Nephron (organoid): Measurements from ENCODE around the gene HAUS7.

Source experiments
- H3K27ac Mint-ChIP-seq, 3 experiments: 2 replicates each; pipeline ENCODE4 v1.8.0; 2020; ENCODE audit warnings: mixed read lengths in 3 of 3, mild to moderate bottlenecking in 2 of 3, moderate library complexity in 1 of 3
- H3K27me3 Mint-ChIP-seq: 2 replicates; pipeline ENCODE4 v1.8.0; 2021; ENCODE audit warnings: low read depth, mild to moderate bottlenecking, moderate library complexity, mixed read lengths
- H3K36me3 Mint-ChIP-seq: 2 replicates; pipeline ENCODE4 v1.8.0; 2020; ENCODE audit warnings: low read depth, mixed read lengths
- H3K4me1 Mint-ChIP-seq: 2 replicates; pipeline ENCODE4 v1.8.0; 2020; ENCODE audit warnings: mixed read lengths
- H3K4me3 Mint-ChIP-seq, 3 experiments: 2 replicates each; pipeline ENCODE4 v1.8.0; 2020; ENCODE audit warnings: mild to moderate bottlenecking in 3 of 3, mixed read lengths in 3 of 3, moderate library complexity in 2 of 3
- H3K9me3 Mint-ChIP-seq: 2 replicates; pipeline ENCODE4 v1.8.0; 2020; ENCODE audit warnings: mixed read lengths
- TF ChIP-seq, protein P1 (sequence below), 3 experiments: fragments of 200-600 bp; sonication (generic); IDR thresholded peaks; one replicate each; pipeline ENCODE4 v1.5.0; 2021; ENCODE audit warnings: antibody characterized with exemption in 3 of 3; ENCODE audit not compliant: unreplicated experiment in 3 of 3

The HAUS7 gene

DNA sequence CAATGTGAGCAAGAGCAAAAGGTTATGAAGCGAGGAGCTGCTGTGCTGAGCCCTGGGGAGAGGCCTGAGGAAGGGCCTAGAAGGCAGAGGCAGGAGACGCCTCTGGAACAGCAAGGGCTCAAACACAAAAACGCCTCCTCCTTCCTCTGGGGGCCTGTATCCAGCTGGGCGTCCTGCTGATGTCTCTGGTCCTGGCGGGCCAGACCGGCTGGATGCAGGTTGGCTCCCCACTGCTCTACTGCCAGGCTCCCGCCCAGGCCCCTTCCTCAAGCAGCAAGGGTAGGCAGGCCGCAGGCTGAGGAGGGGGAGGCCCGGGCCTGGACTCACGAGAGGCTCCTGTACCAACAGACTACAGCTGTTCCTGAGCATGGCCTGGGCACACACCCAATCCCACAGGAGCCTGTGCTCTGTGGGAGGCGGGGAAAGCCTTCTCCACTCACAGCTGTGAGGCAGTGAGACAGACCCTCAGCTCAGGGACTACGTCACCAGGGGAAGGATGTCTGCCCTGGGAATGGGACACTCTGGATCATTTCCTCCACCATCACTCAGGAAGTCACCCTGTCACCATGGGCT is 2.3 kb downstream of the HAUS7 start:
- Mint-ChIP-seq H3K9me3 (peaks cover 12% of the 10 kb centered on the region), H3K4me1 (peaks cover 5% of the 10 kb centered on the region), H3K36me3 (peaks cover 3% of the 10 kb centered on the region), H3K27ac (no peak overlapping the region), H3K27me3 (no peaks in the 10 kb centered on the region), H3K4me3 (peak overlapping the region; percentile 61 to 66 (median 63))
- TF ChIP-seq, protein P1, sequence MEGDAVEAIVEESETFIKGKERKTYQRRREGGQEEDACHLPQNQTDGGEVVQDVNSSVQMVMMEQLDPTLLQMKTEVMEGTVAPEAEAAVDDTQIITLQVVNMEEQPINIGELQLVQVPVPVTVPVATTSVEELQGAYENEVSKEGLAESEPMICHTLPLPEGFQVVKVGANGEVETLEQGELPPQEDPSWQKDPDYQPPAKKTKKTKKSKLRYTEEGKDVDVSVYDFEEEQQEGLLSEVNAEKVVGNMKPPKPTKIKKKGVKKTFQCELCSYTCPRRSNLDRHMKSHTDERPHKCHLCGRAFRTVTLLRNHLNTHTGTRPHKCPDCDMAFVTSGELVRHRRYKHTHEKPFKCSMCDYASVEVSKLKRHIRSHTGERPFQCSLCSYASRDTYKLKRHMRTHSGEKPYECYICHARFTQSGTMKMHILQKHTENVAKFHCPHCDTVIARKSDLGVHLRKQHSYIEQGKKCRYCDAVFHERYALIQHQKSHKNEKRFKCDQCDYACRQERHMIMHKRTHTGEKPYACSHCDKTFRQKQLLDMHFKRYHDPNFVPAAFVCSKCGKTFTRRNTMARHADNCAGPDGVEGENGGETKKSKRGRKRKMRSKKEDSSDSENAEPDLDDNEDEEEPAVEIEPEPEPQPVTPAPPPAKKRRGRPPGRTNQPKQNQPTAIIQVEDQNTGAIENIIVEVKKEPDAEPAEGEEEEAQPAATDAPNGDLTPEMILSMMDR (IDR thresholded peaks at IDR 0.05; ENCODE audit: unreplicated experiment in 3 of 3): no peak

DNA sequence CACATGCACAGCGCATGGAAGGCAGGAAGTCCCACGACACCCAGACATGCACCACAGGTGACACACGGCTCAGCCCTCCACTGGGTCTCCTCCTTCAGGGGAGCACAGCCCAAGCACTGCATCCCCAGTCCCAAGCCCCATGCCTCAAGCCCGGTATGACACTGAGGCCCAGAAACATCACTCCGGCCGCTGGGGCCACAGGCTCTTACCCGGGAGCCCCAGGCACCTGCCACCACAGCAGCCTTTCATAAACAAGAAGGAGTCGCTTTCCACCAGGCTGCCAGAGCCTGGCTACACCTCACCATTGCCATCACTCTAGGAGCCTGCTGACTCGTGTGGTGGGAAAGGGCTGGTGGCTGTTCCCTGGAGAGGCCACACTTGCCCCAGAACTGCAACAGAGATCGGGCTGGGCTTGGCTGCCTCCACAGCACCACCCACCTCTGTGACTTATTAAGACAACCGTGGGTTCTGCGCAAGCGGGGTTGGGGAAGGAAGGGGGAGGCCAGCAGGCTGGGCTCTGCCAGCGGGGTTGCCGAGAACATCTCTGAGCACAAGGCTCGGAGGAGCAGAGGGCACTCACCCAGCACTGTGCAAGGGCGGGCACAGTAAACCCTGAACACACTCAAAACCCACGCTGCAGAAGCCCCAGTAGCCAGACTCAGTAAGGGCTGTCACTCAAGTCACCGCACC is 4.5 kb downstream of the HAUS7 start:
- peaks cover 12% of the 10 kb centered on the region for H3K9me3 Mint-ChIP-seq
- H3K4me1 Mint-ChIP-seq: no peaks in the 10 kb centered on the region
- TF ChIP-seq, protein P1 (IDR thresholded peaks at IDR 0.05; ENCODE audit: unreplicated experiment in 3 of 3): no peak
- no peak overlapping the region for H3K4me3 Mint-ChIP-seq
- peaks cover 14% of the 10 kb centered on the region for H3K36me3 Mint-ChIP-seq
- H3K27ac Mint-ChIP-seq: no peak overlapping the region
- no peaks in the 10 kb centered on the region for H3K27me3 Mint-ChIP-seq

DNA sequence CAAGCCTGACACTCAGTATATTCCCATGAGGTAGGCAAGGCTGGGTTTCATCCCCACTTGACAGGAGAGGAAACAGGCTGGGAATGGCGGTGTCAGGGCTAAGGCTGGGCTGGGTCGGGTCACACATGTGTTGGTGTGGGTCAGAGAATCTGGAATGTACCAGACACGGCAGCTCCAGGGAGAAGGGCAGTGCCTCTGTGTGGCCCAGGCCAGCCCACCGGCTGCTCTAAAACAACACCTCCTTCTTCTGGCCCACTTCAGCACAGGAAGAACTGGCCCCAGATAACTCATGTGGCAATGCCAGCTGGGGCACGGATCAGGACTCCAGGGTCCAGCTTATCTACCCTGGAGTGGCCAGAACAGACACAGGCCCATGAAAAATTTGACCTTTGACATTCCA is 6.3 kb downstream of the HAUS7 start:
- Mint-ChIP-seq H3K9me3 (peaks cover 16% of the 10 kb centered on the region), H3K4me3 (no peak overlapping the region), H3K36me3 (peaks cover 24% of the 10 kb centered on the region), H3K27me3 (no peaks in the 10 kb centered on the region), H3K4me1 (peaks cover 10% of the 10 kb centered on the region), H3K27ac (no peak overlapping the region)
- TF ChIP-seq, protein P1 (IDR thresholded peaks at IDR 0.05; ENCODE audit: unreplicated experiment in 3 of 3): no peak

DNA sequence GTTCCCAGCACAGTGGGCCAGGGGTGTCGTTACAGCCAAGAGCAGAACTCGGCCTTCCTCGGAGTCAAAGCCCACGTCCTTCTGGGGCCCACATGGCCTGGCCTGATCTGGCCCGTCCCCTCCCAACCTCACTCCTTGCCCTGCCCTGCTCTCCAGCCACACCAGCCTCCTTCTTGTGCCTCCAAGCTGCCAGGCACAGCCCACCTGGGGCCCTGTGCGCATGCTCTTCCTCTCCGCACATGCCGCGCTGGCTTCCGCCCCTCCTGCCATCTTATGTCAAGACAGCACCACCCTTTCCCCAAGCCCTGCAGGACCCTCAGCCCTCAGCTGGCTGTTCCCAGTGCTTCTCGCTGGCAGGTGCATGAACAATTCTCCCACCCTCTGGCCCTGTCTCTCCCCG is 6.8 kb downstream of the HAUS7 start:
- H3K27ac Mint-ChIP-seq: no peak overlapping the region
- TF ChIP-seq, protein P1 (IDR thresholded peaks at IDR 0.05; ENCODE audit: unreplicated experiment in 3 of 3): no peak
- no peaks in the 10 kb centered on the region for H3K27me3 Mint-ChIP-seq
- peaks cover 18% of the 10 kb centered on the region for H3K9me3 Mint-ChIP-seq
- H3K4me1 Mint-ChIP-seq: peaks cover 12% of the 10 kb centered on the region
- H3K4me3 Mint-ChIP-seq: no peak overlapping the region
- H3K36me3 Mint-ChIP-seq: peaks cover 28% of the 10 kb centered on the region

DNA sequence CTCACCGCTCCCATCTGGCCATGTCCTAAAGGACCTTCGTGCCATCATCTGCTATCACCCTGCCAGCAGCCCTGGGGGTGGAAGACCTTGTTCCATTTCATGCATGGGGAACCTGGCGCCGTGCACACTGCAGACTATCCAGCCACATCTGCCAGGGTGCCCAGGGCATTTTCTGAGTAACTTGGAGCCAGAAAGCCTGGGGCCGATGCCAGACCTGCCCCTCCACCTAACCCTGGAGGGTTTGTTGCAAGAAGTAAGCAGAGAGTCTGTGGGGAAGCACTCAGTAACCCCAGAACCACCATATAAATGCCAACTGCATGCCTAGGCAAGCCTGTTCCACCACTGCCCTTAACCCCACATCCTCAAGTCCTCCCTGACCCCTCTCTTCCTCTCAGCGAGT is 7.3 kb downstream of the HAUS7 start:
- peaks cover 17% of the 10 kb centered on the region for H3K4me1 Mint-ChIP-seq
- TF ChIP-seq, protein P1 (IDR thresholded peaks at IDR 0.05; ENCODE audit: unreplicated experiment in 3 of 3): no peak
- no peak overlapping the region for H3K27ac Mint-ChIP-seq
- H3K36me3 Mint-ChIP-seq: peaks cover 30% of the 10 kb centered on the region
- no peak overlapping the region for H3K4me3 Mint-ChIP-seq
- H3K27me3 Mint-ChIP-seq: no peaks in the 10 kb centered on the region
- H3K9me3 Mint-ChIP-seq: peaks cover 18% of the 10 kb centered on the region

DNA sequence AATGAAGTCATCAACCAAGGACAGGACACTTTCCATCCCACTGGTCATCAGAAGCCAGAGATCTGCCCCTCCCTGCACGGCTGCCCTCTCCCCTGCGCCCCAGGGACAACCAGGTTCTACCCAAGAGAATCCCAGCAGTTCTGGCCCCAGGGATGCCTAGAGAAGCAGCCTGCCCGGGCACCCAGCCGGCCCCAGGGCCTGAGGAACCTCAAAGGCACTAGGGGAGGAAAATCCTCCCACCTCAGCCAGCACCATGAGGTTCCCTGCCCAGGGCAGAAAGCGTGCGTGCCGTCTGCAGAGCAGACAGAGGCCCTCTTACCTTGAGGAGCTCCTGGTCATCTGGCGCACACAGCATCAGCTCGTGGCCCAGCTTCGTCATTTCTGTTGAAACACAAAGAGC is 8.1 kb downstream of the HAUS7 start:
- H3K27ac Mint-ChIP-seq: no peak overlapping the region
- peaks cover 28% of the 10 kb centered on the region for H3K36me3 Mint-ChIP-seq
- no peak overlapping the region for H3K4me3 Mint-ChIP-seq
- no peaks in the 10 kb centered on the region for H3K27me3 Mint-ChIP-seq
- peaks cover 16% of the 10 kb centered on the region for H3K9me3 Mint-ChIP-seq
- H3K4me1 Mint-ChIP-seq: peaks cover 17% of the 10 kb centered on the region
- TF ChIP-seq, protein P1 (IDR thresholded peaks at IDR 0.05; ENCODE audit: unreplicated experiment in 3 of 3): no peak
